Measurements from ENCODE around the gene DHRS7.

DHRS7 gene, protein sequence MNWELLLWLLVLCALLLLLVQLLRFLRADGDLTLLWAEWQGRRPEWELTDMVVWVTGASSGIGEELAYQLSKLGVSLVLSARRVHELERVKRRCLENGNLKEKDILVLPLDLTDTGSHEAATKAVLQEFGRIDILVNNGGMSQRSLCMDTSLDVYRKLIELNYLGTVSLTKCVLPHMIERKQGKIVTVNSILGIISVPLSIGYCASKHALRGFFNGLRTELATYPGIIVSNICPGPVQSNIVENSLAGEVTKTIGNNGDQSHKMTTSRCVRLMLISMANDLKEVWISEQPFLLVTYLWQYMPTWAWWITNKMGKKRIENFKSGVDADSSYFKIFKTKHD

DNA sequence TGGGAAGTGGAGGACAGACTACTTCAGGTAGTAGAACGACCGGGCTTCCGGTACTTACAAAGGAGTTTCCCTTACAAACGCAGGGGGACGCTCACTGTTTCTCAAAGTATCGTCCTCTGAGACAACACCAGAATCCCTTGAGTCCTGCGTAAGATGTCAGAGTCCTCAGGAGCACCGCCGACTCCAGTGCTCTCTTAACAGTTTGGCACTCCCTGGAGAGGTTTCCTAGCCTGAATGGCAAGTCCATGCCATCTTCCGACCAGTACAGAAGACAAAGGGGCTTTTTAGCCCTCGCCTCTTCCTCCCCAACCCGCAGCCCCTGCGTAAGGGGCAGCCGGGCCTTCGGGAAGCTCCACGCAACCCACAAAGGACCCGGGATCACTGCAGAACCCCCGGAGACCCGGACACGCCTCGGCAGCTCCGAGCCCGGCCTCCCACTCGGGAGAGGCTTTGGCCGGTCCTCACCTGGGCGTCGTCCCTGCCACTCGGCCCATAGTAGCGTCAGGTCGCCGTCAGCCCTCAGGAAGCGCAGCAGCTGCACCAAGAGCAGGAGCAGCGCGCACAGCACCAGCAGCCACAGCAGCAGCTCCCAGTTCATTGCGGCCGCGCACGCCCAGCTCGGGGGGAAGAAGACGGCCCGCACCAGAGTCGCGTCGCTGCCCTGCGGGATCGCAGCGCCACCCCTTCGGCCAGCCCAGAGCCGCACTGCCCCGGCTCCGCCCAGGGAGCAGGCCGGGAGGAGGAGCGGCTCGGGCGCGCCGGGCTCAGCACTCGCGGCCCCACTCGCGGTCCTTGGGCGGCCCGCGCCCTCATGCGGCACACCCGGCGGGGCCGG is at the start of gene DHRS7:
DHRS7 (minus strand) TSS at position 687 of the 835 bp plus-strand sequence; CDS start at position 598, 89 bp downstream.
- DNase-seq: peak; percentile 76

DNA sequence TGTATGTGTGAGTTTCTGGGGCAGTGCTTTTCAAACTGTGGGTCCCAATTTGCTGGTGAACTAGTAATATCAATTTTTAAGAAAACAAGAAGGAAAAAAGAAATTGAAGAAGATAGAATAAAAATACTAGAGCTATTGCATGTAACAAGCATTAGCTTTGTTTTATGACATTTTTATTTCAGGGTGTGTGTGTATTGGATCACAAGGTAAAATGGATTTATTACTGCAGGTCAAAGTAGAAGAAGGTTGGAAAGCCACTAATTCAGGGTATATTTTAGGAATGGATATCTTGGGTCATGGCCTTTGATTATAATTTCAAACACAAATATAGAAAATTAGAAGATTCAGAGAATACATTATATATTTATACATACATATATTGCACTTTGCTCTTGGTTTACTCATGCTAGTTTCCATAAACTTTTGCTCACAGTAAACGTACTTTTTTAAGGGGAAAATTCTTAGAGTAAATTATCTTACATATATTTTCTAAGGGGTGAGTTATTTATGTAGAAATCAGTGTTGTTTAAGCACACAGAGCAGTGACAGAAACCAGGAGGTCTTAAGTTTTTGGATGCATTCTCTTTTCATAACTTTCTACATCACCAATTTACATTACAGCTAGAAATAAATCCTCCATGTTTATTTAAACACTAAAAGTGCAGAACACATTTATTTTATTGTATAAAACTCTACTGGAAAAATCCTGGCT is 49.4 kb upstream of the DHRS7 start:
- DNase-seq: no peak

DNA sequence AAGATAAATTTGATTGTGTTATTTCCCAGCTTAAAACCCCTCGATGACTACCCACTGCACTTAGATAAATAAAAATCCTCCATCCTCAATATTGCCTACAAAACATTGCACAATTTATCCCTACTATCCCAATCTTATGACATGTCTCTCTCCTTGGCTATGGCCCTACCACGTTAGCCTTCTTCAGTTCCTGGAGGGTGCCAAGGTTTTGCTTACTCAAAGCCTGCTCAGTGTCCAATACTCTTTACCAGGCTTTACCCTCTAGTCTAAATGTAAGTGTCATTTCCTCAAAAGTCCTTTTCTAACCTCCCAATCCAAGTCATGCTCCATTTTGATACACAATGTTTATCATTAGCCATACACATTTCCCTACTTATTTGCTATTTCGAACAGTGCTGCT is 48.8 kb upstream of the DHRS7 start:
- no peak for DNase-seq

DNA sequence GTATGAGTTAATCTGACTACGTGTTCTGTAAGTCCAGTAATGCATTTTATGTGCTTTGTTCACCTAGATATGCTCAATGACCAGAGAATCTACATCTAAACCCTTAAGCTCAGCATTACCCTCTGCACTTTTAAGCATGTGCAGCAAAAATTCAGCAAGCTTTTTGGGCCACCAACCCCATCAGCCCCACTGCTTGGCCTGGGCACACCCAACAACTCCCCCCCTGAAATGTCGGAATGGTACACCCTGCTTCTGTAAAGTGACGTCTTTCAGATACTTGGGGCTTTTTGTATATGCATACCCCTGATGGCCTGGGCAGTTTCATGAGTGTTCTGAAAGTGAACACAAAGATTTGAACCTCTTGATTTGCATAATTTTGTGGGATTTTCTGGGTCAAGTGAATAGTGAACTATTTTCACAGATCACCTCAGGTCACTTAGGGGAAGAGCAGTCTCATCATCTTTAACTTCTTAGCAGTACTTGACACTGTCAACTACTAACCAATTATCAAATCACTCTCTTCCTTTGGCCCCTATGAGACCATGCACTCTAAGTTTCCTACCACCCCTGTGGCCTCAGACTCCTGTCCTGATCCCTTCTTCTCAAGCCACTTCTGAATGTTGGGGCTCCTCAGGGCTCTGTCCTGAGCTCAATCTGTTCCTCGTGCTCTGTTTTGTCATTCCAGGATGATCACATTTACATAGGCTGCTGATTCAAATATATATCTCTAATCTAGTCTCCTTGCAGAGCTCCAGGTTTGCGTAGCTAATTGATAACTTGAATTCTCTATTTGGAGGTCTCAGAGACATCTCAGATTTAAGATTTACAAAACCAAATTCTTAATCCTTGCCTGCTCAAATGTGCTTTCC is 47.5 kb upstream of the DHRS7 start:
- no peak for DNase-seq

DNA sequence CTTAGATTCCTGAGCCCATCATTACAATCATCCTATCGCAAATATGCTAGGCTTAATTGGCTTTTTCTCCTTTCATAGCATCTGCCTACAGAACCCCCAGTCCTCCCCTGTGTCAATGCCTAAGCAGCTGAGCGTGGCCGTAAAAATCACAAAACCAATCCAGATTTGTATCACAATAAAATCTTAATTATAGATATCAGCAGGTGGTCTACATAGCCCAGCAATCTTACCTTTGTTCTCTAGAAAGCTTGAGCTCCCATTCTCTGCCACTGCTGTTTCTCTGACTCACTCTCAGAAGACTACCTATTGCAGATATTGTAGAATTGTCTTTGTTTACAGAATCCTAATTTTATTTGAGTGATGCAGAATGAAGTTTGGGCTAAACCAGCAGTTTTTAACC is 46.0 kb upstream of the DHRS7 start:
- DNase-seq: no peak

DNA sequence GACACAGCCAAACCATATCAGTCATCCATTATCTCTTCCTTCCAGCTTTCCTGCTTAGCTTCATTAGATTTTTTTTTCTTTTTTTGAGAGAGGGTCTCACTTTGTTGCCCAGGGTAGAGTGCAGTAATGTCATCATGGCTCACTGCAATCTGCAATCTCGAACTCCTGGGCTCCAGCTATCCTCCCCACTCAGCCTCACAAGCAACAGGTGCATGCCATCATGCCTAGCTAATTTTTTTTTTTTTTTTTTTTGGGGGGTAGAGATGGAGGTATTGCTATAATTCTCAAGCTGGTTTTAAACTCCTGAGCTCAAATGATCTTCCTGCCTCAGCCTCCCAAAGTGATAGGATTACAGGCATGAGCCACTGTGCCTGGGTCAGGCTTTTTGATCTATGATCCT is 45.5 kb upstream of the DHRS7 start:
- no peak for DNase-seq

DNA sequence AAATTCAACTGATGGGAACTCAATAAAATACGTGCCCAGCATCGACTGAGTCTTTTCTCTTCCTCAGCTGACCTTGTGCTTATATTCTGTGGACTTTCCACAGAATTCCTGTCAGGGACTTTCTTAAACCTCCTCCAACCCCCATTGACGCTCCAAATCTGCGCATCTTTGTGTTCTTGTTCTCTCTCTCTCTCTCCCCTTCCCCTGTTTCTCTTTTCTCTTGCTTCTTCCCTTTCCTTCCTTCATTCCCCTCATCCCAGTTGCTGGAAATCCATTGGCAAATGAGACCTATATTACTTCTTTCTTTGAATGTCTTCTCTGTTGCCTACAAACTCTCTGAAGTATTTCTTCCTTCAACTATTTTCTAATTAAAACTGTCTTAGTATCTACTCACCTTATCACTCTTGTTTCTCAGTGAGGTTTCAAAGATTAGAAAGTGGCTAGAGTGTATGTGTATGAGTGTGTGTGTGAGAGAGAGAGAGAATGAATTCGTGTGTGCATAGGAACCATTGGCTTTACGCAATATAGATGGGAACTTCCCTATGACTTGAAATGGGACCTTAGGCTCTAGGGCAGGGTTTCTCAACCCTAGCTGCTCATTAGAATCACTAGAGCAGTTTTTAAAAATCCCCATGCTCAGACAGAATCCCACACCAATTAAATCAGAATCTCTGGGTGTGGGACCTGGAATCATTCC is 41.8 kb upstream of the DHRS7 start:
- no peak for DNase-seq

DNA sequence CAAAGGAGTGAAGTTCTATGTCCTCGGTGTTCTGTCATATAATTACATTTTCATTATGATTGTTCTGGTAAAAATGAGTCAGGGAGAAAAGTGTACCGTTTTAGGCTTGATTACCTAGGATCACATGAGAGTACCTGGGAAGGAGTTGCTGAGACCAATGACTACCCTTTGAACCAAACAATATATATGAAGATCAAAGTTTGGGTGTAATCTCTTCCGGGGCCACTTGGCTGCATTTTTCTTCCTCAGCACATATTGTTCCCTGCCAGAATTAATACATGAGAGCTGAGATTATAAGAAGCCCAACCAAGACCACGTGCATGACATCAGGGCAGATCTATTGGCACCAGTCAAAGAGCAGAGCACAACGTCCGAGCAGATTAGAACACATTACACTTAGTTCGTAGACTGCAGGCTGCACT is 41.1 kb upstream of the DHRS7 start:
- no peak for DNase-seq

DNA sequence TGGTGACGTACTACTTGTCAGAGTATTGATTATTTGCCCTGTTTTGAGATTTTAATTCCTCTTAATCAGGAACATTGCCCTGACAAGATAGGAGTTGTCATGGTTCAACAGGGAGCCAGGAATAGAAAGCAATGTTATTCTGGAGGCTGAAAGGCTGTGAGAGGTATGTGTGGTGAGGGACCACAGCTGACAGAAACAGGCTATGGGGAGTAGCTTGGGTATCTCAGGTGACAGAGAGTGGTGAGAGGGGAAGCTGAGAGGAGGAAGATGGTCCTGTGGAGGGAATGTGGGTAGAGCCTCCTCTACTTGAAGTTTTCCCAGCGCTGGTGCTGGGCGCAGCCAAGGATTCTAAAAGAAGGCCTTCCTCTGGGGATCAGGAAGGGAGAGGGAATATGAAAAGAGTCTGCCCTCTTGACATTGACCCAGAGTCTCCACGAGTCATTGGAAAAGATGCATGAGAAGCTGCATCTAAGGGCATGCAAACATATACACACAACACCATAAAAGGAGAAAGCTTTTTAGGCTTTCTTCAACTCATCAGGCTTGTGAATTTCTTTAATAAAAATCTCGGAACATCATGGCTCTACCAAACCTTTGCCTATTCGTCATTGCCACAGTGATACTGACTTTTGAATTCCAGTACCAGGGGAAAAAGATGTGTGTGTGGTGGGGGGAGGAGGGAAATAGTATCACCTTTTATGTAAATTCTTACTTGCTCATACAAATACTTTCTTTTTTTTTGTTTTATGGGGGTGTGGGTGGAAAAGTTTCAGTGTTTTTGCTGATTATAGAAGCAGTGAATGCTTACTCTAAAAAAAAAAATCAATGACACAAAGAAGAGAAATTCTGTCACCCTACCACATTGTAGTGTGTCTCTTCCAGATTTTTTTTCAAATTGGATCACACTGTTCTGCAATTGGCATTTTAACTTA is 39.9 kb upstream of the DHRS7 start:
- no peak for DNase-seq

DNA sequence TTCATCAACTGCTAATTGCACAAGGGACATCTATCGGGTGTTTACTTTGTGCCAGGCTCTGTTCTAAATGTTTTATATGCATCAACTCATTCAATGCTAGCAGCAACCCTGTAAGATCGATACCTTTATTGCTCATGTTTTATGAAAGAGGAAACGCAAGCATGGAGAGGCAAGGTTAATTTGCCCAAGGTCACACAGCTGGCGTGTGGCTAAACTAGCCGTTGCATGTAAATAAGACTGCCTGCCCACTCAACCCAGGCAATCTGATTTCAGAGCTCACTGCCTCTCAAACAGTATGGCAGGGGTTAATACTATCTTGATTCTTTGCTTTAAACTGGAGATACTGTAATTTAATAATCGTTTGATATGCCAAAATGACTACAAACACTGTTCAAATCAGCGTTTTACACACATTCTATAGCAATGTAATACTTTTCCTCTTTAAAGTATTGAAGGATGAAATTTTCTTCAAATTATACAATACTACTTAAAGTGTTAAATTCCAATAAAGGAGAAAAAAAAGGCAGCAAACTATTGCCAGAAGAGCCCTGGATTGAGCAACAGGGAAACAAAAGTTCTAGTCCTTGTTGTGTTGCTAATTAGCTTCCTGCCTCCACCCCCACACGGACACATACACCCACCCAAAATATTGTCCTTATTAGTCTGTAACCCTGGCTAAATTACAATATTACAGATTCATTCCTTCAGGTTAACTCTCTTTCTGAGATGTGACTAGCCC is 39.1 kb upstream of the DHRS7 start:
- DNase-seq: no peak

DNA sequence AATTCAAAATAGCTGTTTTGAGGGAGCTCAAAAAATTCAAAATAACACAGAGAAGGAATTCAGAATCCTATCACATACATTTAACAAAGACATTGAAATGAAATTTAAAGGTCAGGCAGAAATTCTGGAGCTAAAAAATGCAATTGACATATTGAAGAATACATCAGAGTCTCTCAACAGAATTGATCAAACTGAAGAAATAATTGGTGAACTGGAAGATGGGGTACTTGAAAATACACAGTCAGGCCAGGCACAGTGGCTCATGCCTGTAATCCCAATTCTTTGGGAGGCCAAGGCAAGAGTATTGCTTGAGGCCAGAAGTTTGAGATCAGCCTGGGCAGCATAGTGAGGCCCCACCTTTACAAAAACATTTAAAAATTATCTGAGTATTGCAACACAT is 34.1 kb upstream of the DHRS7 start:
- no peak for DNase-seq

DNA sequence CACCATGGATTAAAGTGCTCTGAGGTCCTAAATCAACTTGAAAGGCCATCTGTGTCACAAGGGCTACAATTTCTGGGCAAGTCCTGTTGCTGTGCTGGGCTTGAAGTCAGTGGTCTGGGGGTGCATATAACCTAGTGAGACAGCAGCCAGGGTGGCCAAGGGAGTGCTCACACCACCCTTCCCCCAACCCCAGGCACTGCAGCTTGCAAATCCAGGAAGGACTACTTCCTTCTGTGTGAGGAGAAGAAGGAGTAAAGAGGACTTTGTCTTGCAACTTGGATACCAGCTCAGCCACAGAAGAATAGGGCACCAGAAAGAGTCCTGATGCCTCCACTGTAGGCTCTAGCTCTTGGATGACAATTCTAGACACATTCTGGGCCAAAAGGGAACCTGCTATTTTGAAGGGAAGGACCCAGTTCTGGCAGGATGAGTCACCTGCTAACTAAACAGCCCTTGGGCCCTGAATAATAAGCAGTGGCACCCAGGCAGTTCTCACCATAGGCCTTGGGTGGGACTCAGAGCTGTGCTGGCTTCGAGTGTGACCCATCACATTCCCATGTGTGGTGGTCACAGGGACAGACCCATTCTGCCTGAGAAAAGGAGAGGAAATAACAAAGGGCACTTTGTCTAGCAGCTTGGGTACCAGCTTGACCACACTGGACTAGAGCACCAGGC is 32.6 kb upstream of the DHRS7 start:
- DNase-seq: no peak

DNA sequence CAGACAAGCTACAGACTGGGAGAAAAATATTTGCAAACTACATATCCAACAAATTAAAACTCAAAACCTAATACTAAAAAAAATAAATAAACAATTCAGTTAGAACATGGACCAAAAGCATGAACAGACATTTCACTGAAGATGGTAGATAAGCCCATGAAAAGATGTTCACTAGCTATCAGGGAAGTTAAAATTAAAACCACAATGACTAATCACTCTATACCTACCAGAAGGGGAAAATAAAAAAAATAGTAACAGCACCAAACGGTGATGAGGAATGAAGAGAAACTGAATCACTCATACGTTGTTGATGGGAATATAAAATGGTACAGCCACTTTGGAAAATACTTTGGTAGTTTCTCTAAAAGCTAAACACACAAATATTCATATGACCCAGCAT is 31.1 kb upstream of the DHRS7 start:
- no peak for DNase-seq

DNA sequence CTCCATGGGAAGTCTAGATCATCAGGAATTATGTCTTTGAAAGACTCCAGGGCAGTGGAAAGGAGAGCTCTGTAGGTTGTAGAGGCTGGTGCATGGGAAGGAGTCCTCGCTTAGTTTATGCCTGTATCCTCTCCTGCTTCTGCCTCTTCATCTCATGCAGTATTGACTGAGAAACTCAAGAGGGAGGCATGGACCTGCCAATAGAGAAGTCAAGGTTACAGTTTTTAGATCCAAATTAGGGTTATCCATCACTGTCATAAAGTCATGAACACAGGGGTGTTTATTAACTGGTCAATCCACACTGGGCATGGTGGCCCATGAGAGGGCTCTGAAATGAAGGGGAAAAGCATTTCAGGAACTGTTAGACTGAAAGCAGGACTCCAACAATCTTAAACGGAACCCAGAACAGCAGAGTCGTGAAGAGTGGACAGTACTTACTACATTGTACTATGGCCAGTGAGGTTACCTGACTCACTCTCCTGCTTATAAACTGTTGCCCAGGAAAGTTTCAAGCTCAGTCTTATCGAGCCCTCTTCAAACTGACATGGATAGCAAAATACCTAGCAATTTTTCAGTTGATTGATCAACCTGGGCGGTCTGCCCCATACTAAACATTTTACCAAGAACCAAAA is 30.1 kb upstream of the DHRS7 start:
- no peak for DNase-seq

DNA sequence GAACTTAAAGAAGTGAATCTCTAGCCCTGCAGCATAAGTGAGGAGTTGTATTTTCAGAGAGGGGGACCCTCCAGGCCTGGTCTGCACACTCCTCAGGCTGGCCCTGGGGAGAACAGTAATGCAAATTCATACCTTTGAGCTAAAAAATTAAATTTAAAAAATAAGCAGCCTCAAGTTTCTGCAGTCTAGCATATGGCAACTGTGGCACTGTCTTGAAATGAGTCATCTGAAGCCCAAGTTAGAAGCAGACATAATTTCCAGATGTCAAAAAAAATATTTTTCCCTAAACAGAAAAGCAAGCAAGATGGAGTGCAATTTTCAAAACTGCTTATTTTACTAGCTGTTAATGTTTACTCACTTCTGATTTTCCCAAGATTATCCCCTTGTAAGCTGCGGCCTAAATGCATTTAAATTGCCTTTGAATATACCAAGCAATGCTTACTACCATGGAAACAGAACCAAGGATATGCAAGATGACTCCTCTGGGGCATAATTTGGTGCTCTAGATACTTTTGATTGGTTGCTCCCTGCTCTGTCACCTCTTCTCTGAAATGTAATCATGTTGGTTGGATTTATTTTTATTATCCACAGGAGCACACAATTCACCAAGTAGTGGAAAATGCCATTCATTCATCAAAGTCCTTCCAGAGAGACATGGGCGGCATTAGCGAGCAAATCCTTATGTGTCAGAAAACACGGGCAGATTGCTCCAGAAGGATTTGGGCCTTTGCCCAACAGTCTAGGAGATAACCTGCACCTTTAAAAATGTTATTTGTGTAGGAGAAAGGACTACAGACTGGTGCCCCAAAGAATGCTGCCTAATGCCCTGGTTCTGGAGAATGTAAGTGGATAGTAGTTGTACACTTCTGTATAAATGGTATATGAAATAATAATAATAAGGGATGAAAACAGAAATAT is 25.0 kb upstream of the DHRS7 start:
- no peak for DNase-seq

DNA sequence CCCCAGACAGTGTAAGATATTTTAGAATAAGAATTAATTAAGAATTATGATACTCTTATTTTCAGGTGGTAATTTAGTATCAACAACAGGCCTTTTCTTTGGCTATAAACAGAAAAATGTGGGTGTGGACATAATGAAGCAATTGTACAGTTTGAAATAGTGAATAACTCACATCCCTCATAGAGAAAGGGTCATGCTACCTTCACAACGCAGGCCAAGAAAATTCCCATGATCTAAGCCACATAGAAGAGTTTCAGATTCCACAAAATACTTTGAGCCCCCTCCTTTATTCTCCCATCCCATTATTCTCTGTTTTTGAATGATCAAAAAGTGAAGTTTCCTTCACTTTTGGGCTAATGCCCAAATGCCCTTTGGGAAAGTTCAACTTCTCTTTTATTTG is 23.5 kb upstream of the DHRS7 start:
- DNase-seq: no peak

DNA sequence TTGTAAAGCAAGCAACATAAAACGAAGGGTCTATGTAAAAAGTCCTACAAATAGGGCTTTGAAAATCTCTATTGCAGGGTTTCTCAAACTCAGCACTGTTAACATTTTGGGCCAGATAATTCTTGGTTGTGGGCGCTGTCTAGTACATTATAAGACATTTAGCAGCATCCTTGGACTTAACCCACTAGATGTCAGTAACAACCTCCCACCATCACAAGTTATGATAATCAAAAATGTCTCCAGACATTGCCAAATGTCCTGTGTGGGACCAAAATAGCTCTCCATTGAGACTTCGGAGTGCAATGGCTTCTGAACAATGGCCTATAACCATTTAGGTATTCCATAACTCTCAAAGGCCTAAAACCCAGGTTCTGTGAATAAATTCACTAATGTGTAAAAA is 22.9 kb upstream of the DHRS7 start:
- no peak for DNase-seq
